ENCODE data around the gene FBXO46.

The FBXO46 gene, protein sequence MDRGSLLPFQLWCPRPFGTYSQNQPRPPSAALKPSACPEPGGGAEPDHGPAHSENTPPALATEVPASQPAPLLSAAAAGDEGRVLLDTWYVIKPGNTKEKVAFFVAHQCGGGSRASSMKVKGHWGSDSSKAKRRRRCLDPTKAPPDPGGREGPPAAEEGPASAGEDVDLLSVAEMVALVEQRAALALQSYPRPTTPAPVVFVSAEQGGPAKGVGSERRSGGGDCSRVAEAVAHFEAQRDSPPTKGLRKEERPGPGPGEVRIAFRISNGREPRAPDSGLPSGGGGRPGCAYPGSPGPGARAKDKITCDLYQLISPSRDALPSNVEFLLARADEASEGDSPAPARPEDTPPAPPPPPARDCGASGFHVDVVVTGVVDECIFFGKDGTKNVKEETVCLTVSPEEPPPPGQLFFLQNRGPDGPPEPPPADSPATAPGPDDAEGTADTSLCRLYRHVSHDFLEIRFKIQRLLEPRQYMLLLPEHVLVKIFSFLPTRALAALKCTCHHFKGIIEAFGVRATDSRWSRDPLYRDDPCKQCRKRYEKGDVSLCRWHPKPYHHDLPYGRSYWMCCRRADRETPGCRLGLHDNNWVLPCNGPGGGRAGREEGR

DNA sequence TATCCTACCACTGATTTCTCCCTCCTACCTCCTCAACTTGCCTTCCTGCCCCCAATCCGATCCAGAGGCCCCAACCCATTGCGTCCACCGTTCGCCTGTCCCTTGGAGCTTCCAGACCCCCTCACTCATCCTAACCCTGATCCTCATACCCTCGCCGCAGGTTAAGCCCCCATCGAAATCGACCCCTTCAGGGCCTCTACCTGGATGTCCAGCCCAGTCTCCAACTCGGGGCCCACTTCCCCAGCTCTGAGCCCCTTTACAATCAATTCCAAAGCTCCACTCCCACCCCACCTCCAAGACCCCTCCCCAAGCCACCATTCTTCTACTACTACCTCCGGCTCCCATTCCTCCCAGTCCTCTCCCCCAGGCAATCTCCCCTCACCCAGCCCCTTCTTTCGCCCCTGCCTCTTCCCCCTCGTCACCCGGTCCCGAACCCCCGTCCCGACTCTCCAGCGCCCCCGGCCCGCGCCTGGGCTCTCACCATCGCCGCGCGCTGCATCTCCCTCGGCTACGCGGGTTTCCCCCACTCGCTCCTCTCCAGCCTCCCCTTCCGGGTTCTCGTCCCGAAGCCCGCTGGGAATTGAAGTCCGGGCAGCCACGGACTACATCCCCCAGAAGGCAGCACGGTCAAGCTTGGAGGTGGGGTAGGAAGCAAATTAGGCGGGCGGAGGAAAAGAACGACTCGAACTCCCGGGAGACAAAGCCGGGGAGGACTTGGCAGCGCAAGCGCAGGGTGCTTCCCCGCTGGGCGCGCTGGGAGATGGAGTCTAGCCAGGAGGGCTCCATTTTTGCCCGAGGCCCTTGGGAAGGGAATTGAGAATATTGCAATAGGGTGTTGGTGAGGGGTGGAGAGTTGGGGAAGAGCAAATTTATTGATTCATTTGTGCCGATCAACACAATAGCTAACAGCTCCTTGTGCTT is at the start of gene FBXO46:
FBXO46 (minus strand) TSS at position 529 of the 921 bp plus-strand sequence. CDS start 17,401 bp downstream, outside the sequence.
- peak; percentile 96 for DNase-seq

DNA sequence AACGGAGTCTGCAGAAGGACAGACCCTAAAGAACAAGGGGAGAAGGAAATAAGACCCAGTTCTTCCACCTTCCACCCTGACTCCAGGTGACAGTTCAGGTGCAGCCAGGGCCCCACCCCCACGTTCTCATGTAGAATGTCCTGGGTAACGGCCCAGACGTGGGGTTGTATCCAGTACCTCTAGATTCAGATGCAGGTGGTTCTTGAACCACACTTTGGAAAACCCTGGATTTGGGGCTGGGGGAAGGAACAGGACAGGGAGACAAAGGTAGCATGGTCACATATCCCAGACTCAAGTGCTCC is 49.4 kb upstream of the FBXO46 start:
- no peak for DNase-seq

DNA sequence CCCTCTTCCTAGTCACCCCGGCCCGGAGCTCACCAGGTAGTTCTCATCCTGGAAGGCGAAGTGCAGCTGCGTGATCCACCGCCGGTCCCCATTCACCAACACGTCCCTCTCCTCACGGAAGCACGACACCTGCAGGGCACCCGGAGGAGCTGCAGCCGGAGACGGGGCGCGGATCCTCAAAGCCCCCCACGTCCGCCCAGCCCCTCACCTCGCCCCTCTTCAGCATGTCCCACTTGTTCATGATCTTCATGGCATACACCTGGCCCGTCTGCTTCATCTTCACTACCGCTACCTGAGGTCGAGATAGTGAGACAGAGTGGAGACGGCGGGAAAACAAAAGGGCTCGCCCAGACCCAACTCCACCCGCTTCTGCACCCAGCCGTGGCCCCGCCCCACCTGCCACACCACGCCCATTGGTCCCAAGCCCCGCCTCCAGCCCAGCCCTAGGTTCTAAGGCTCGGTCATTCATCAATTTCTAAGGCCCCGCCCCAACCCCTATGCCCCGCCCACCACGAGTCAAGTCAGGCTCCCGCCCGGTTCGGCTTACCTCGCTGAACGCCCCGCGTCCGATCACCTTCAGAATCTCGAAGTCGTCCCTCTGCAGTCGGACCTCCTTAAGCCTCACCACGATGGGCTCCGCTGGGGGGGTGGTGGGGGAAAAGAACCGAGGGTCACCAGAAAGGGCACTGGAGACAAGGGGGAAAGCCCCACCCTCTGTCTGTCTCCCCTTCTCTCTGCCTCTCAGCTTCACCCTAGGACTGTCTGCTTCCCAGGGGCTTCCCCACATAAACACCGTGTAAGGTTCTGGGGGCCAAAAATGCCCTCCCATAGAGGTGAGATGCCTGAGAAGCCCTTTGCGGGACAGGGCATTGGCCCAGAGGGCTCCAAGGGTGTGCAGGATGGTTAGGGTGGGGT is 48.8 kb upstream of the FBXO46 start:
- DNase-seq, result peak; percentile 29

DNA sequence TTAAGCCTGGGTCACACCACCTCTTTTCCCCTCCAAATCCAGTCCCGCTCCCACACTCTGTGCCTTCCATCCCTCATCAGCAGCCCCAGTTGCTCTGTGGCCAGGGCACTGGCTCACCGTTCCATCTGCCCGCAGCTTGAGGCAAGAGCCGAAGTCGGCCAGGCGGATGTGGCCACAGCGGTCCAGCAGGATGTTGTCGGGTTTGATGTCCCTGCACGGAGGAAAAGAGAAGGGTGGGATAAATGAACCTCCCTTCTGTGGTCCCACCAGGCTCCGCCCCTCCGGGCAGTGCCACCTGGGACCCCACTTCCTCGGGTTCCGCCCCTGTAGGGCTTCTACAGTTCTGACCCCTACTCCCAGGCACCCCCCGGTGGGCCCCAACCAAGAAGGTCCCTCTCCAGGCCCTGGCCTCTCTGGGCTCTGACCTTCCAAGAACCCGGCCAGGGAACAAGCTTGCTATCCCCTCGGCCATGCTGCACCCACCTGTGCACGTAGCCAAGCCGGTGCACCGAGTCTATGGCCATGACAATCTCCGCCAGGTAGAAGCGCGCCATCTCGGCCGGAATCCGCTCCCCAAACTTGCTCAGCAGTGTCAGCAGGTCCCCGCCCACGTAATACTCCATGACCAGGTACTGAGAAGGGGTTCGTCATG is 47.4 kb upstream of the FBXO46 start:
- DNase-seq, result no peak

DNA sequence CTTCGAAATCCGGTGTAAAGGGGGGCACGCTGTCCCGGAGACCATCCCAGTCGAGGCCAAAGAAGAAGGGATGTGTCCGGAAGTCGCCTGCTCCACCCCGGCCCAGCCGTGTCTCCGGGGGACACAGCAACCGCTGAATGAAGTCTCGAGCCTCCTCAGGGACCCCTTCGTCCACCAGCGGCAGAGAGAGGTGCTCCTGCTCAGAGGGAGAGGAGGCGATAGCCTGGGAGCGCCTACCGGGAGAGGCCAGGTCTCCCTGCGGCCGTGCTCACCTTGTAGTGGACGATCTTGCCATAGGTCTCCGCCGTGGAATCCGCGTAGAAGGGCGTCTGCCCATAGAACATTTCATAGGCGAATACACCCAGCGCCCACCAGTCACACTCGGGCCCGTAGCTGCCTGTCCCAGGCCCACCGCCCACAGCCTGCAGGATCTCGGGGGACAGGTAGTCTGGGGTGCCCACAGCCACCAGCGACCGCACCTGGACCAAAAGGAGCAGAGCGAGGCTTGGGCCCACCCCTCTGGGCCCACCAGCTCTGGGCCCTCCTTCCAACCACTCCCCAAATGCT is 46.8 kb upstream of the FBXO46 start:
- DNase-seq, result no peak

DNA sequence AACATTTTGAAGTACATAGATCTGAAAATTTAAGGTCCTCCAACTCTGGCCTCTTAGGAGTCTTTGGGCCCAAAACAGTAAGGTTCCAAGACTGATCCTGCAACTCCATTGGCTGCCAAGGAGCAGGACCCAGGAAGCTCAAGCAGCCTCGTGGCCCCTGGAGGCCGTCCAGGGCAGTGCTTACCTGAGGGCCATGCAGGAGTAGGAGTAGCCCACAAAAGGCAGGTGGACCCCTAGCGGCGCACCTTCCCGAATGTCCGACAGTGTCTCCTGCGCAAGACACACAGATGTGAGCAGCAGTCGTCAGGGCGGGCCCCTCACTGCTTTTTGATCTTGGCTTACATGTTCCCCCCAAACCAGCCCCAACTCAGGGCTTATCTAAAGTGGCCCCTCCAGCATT is 44.1 kb upstream of the FBXO46 start:
- no peak for DNase-seq

DNA sequence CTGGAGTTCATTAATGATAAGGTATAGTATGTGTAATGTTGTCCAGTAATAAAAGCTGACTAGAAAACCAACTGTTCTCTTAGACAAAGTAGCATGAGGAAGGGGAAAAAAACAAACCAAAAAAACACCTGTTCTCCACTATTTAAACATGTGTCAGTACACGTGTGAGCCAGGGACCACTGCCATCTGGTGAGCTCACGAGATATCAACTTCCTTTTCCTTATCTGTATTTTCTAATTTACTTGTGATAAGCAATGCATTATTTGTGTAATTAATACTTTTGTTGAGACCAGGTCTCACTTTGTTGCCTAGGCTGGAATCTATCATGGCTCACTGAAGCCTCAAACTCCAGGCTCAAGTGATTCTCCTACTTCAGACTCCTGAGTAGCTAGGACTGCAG is 42.7 kb upstream of the FBXO46 start:
- no peak for DNase-seq

DNA sequence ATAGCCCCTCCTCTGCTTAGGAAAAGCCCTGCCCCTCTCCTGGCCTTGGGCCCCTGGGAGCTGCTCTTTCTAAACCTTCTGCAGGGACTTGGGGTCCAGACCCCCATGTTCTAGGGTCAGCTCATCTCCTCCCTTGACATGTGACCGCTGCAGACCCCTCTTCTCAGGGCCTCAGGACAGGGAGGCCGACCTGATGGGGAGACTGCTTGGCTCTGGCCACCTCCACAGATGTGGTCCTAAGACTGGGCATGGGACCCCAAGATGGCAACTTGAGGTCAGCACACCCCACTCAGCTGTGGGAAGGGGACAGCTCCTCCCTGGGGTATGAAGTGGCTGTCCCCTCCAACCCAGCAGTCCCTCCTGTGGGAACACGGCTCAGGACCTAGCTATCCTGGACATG is 42.2 kb upstream of the FBXO46 start:
- no peak for DNase-seq

DNA sequence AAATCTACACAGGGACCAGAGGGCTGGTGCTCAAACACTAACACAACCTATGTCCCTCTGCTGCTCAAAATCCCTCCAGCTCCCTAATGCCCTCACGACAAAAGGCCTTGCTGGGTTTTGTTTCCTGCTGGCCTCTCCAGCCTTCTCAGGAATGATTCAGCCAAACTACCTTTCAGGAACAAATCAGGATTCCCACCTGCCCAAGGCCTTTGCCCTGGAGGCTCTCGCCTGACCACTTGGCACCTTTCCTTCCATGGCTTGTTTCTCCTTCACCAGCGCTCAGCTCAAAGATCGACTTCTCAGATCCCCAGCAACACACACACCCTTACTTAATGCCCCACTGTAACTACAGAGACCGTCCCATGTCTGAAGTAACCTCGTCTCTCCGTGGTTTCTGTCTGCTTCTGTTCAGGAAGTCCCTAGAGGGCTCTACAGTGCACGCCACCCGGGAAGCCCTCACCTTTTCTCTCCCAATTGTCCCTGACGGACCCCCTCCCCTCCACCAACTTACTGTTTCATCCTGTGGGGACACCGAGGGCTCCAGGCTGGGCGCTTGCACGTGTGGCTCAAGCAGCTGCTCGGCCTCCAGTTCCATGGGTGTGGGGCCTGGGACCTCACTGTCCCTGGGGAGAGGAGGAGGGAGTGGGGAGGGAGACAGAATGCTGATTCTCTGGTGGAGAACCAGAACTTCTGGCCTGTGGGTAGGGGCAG is 41.6 kb upstream of the FBXO46 start:
- no peak for DNase-seq

DNA sequence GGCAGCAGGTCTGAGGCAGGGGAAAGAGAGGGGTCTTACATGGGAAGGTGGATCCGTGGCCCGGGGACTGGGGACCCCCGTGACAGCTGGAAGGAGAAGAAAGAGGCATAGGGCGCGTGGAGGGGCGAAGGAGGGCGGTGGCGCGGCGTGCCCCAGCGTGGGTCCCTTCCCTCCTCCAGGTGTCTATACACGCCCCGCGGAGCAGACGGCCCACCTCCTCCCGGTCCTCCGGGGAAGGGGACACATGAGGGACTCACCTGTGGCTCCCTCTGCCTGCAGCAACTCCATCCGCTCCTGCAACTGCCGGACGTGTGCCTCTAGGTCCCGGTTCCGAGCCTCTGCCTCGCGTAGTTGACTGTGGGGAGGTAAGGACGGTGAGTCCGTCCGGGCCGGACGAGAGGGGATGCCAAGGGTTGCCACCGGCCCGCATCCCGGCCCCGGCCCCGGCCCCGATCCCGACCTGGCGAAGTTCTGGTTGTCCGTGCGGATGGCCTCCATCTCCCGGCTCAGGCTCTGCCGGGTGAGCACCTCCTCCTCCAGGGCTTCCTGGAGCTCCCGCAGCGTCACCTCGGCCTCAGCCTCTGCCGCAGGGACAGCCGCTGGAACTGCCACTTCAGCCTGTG is 40.7 kb upstream of the FBXO46 start:
- DNase-seq, result no peak

DNA sequence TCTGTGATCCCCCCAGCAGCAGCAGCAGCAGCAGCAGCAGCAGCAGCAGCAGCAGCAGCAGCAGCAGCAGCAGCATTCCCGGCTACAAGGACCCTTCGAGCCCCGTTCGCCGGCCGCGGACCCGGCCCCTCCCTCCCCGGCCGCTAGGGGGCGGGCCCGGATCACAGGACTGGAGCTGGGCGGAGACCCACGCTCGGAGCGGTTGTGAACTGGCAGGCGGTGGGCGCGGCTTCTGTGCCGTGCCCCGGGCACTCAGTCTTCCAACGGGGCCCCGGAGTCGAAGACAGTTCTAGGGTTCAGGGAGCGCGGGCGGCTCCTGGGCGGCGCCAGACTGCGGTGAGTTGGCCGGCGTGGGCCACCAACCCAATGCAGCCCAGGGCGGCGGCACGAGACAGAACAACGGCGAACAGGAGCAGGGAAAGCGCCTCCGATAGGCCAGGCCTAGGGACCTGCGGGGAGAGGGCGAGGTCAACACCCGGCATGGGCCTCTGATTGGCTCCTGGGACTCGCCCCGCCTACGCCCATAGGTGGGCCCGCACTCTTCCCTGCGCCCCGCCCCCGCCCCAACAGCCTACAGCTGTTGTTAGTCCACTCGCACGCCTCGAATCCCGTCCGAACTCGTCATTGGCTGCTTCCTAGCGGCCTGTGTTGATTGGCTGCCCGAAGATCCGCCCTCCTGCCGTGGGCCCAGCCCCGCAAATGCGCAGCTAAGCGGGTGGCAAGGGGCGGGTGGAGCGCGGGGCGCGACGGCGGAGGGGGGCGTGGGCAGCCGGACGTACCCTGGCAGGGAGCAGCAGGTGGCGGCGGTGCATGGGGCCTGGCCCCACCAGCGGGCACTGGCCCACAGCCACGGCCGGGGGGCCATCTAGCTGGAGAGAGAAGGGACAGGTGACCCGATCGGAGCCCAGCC is 39.8 kb upstream of the FBXO46 start:
- DNase-seq, result peak; percentile 93

DNA sequence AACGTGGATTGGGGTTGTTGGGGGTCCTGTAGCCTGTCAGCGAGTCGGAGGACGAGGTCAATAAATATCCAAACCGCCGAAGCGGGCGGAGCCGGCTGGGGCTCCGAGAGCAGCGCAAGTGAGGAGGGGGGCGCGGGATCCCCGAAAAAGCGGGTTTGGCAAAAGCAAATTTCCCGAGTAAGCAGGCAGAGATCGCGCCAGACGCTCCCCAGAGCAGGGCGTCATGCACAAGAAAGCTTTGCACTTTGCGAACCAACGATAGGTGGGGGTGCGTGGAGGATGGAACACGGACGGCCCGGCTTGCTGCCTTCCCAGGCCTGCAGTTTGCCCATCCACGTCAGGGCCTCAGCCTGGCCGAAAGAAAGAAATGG is 39.1 kb upstream of the FBXO46 start:
- no peak for DNase-seq

DNA sequence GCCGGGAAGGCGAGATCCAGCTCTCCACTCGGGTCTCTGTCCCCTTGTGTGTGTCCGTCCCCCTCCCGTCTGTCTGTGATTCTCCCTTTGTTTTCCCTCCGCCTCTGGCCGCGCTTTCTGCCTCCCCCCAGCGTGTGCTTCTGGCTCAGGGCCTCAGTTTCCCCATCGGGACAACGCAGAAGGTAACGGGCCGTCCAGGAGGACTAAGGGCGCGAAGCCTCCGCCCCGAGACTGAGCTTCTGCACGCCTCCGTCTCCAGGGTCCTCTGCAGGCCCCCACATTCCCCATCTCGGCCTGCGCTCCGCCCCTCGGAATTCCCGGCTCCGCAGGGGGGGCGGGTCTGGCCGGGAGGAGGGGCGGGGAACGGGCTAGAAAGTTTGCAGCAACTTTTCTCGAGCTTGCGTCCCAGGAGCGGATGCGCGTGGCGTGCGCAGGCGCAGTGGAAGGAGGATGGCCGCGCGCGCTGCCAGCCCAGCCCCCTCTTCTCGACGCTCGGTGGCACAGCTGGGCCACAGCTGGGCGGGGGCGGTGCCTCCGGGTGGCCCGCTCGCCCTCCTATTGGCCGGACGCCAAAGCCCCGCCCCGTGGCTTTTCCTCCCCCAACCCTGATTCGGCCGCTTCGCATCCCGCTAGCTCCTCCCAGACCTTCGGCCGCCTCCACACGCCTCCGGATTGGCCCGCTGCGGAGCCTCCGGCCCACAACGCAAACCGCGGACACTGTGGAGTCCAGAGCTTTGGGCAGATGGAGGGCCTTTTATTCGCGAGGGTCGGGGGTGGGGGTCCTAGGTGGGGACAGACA is 38.5 kb upstream of the FBXO46 start, which contains the start of gene SIX5:
SIX5 (minus strand) TSS at position 269 of the 799 bp plus-strand sequence. CDS start 408 bp downstream, outside the sequence.
- peak; percentile 89 for DNase-seq

DNA sequence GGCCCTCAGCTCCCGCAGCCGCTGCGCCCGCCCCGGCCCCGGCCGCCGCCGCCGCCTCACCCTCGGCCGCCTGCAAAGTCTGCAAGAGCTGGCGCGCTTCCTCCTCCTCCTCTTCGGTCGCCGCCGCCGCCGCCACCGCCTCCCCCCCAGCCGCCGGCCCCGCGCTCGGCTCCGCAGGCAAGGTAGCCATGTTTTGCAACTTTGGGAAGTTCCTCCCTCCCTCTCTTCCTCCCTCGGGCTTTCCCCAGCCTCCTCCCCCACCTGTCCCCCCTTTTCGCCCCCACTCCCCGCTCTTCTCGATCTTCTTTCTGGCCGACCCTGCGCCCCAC is 37.9 kb upstream of the FBXO46 start:
- DNase-seq, result no peak

DNA sequence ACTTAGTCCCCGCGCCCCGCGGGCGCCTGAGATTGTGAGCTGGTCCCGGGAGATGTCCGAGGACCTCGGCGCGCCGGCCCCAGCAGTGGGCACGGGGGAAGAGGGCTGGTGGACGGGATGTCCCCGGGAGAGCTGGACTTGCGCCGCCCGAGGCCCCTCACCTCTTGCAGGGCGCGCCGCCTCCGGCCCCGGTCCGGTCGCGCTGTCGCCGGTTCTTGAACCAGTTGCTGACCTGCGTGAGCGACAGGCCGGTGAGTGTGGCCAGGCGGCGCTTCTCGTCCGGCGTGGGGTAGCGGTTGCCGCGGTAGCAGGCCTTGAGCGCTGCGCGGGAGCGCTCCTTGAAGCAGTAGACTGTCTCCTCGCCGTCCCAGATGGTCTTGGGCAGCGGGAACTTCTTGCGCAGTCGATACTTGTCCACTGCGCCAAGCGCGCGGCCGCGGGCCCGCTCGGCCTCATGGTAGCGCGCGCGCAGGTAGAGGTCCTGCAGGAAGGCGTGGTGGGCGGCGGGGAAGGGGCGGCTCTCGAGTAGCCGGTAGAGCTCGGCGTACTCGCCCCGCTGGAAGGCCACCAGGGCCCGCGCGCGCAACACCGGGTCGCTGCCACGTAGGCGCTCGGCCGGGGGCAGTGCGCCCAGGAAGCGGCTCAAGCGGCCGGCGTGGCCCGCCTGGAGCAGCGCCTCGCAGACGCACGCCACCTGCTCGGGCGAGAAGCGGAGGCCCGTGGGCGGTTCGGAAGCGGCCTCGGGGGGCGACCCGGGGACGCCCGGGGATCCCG is 37.4 kb upstream of the FBXO46 start:
- DNase-seq, result peak; percentile 11

DNA sequence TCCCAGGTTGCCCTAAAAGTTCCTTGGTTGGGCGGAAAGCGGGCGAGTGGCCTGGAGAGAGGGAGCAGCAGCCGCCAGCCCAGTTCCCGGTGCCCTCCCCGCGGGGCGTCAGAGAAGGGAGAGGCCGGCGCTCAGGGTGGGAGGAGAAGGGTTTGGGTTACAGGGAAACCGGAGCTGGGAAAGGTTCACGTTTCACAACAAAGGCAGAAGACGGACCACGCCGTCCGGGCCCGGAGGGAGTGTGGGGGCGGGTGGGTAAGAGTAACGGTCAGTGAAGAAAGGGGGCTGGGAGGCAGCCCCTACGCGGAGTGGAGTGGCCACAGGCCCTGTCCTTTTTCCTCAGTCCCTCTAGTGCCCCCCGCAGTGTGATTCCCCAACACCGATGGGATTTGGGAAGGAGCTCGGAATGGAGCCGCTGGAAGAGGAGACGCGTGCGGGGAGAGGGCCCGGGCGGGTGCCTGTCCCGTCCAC is 36.7 kb upstream of the FBXO46 start:
- peak; percentile 30 for DNase-seq

DNA sequence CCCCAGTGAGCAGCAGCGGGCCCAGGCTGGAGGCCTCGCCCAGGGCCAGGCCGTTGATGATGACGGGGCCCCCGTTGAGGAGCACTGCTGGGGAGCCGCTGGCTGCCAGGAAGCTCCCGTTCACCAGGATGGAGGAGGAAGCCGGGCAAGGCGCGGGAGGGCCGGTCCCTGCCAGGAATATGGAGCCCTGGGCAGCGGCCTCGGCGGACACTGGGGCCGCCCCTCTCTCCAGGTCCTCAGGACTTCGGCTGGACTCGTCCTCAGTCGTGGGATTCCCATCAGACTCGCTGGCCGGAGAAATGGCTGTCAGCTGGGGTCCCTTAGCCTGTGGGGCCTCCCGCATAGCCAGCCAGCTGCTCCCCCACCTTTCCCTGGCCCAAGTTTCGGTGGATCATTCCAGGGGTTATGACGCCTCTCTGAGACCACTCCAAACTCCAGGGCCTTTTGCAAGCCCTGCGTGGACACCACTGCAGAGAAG is 36.2 kb upstream of the FBXO46 start:
- no peak for DNase-seq
